GM12874 (cell line): ENCODE results near the gene PHF21A.

Experiments used
- CTCF ChIP-seq: IDR thresholded peaks from 2 replicates; pipeline ENCODE4 v1.5.1; 2011; ENCODE audit warnings: low read depth, mild to moderate bottlenecking, control low read depth, low read length, moderate library complexity; ENCODE audit not compliant: insufficient read depth

PHF21A gene

DNA sequence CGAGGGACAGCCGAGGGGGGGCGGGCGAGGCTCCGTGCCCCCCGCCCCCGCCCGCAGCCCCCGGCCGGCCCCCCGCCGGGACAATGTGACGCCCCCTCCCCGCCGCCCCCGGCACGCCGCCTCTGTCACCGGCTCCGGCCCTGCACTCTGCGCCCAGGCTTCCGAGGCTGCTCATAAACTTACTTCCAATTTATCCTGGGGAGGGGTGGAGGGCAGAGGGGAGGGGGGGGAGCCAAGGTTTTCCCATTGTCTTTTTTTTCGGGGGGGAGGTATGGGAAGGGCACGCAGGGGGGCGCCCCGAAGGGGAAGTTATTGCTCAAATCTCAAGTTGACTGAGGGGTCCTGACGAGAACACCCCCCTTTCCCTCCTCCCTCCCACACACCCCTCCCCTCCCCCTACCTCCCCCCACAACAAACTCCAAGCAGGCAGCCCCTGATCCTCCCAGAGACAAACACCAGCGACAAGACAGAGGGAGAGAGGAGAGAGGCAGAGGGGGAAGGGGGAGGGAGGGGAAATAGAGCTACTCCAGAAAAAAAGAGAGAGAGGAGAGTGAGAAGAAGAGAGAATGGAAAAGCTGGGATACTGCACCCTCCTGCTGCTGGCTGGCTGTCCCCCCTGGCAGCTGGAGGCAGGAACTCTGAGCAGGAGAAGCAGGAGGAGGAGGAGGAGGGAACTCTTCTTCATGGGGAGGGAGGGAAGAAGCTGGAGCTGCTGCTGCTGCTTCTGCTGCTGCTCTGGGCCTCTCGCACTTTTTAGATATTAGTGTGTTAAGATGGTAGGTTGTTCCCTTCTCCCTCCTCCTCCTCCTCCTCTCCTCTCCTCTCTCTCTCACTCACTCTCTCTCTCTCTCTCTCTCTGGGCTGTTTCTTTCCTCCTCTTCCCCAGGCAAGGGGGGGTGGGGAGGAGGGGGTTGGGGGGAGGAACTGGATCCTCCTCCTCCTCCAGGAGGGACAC is 631 bp downstream of the PHF21A start:
- no peak for TF ChIP-seq CTCF

- TF ChIP-seq CTCF: no peak
Measured at GRCh38 chr11:46119352-46120216, 1.7 kb downstream of the PHF21A start.

- no peak for TF ChIP-seq CTCF
Measured at GRCh38 chr11:46118702-46119351, 2.4 kb downstream of the PHF21A start.

GRCh38 chr11:46117842-46118241 is 3.4 kb downstream of the PHF21A start:
- 0 out of 2 replicates have a peak, but pooled peaks have one; percentile 21 for TF ChIP-seq CTCF

GRCh38 chr11:46116007-46116711 is 5.1 kb downstream of the PHF21A start:
- no peak for TF ChIP-seq CTCF

GRCh38 chr11:46114961-46115360 is 6.3 kb downstream of the PHF21A start:
- no peak for TF ChIP-seq CTCF
